Measurements from ENCODE around the gene UAP1L1. TPM values are rescaled to one million over a fixed set of nuclear protein-coding genes. Genes with fewer than 3 reads are reported as not detected.

Gene UAP1L1
- total and polyA plus RNA-seq, 2 of the 4 experiments (the other 2 are of a cell fraction) = 2.3 to 9.8 TPM

GRCh38 chr9:137070906-137071275, 6.4 kb upstream of the UAP1L1 start:
- no peaks in the 10 kb centered on the region; the same call in 1 of the 2 replicates for H3K27me3 ChIP-seq (ENCODE audit: control insufficient read depth, insufficient read depth, low read length)
- H3K18ac ChIP-seq (ENCODE audit: low read depth, low read length) = no peak overlapping the region
- DNase-seq (no peak), ATAC-seq (ENCODE audit: low read depth) (no peak)
- no peak overlapping the region for H3K56ac ChIP-seq (ENCODE audit: extremely low read depth, insufficient read depth, low read length)
- no peak overlapping the region for H2BK120ac ChIP-seq (ENCODE audit: low read depth, low read length)
- peak overlapping the region; percentile 70 for H2AK5ac ChIP-seq (ENCODE audit: low read depth, low read length)
- H2BK20ac ChIP-seq (ENCODE audit: low read depth, low read length) = no peak overlapping the region
- peak overlapping the region; percentile 43; the same call in 1 of the 2 replicates for H3K4ac ChIP-seq (ENCODE audit: low read depth, low read length)
- BruUV-seq (replicated peaks) = no TSS peak
- H4K5ac ChIP-seq (ENCODE audit: low read depth, low read length) = no peak overlapping the region
- POLR2A ChIA-PET (ENCODE audit: unreplicated experiment) = no interaction called here
- peak overlapping the region; percentile 21 for H3K4me3 ChIP-seq (ENCODE audit: insufficient read depth, low read depth, low read length)
- no peak overlapping the region; the same call in 1 of the 2 replicates for H3K27ac ChIP-seq (ENCODE audit: insufficient read depth, low read length)
- H3K4me1 ChIP-seq (ENCODE audit: control insufficient read depth, insufficient read depth, low read length) = peaks cover 3% of the 10 kb centered on the region; the same call in 1 of the 2 replicates
- in situ Hi-C loops (cut with MboI; ENCODE audit: low sequenced_read_pairs) = no loop called here
- TF ChIP-seq CTCF (conservative IDR thresholded peaks at IDR 0.05; ENCODE audit: low read depth, low read length) (no peak), MAZ (IDR thresholded peaks at IDR 0.05; ENCODE audit: borderline replicate concordance, low read depth, low read length) (no peak), MXI1 (IDR thresholded peaks at IDR 0.05; ENCODE audit: borderline replicate concordance, low read depth, low read length) (no peak), BHLHE40 (IDR thresholded peaks at IDR 0.05; ENCODE audit: low read depth, low read length) (no peak), NFE2L2 (IDR thresholded peaks at IDR 0.05; ENCODE audit: low read depth, low read length) (no peak), SMC3 (IDR thresholded peaks at IDR 0.05; ENCODE audit: low read depth, low read length) (no peak), USF2 (IDR thresholded peaks at IDR 0.05; ENCODE audit: low read depth, low read length) (no peak), POLR2A (IDR thresholded peaks at IDR 0.05; ENCODE audit: low read depth, low read length) (no peak), CHD1 (IDR thresholded peaks at IDR 0.05; ENCODE audit: low read depth, low read length) (no peak), RAD21 (IDR thresholded peaks at IDR 0.05; ENCODE audit: low read length) (no peak), RFX5 (IDR thresholded peaks at IDR 0.05; ENCODE audit: low read depth, low read length) (no peak), ELK1 (IDR thresholded peaks at IDR 0.05; ENCODE audit: borderline replicate concordance, low read depth, low read length) (no peak), FOS (IDR thresholded peaks at IDR 0.05; ENCODE audit: low read depth, low read length) (no peak)
- H3K9me3 ChIP-seq (ENCODE audit: control insufficient read depth, insufficient read depth, low read length) = no peaks in the 10 kb centered on the region
- intact Hi-C loops (cut with micrococcal nuclease) = loop anchor here (1.0 kb wide), 1 partner anchor 15 kb away; the partner anchor contains the start of gene MAN1B1
- H2AFZ ChIP-seq (replicated peaks; ENCODE audit: low read length, poor library complexity) = peak overlapping the region; percentile 90
- H4K20me1 ChIP-seq (ENCODE audit: insufficient read depth, low read length) = no peaks in the 10 kb centered on the region
- H3K9ac ChIP-seq (ENCODE audit: low read depth, low read length) = peak overlapping the region; percentile 23; the same call in 1 of the 2 replicates
- peak overlapping the region; percentile 74 to 79; a peak in 3 of 4 replicates for H4K8ac ChIP-seq (ENCODE audit: low read depth in 2 of 2, low read length in 2 of 2)
- H3K36me3 ChIP-seq (ENCODE audit: control insufficient read depth, insufficient read depth, low read length) = no peaks in the 10 kb centered on the region
- CTCF ChIA-PET = interaction anchor here (1.0 kb wide), 1 partner anchor 19 kb away, joined by 3 read pairs; no protein-coding TSS in a partner anchor
- H3K79me1 ChIP-seq (ENCODE audit: low read depth in 1 of 2, low read length in 2 of 2) = peaks cover 2 to 11% of the 10 kb centered on the region in 2 experiments
- H3K9me1 ChIP-seq (ENCODE audit: insufficient read depth, low read length) = no peaks in the 10 kb centered on the region
- peak overlapping the region; percentile 44 for H2AK9ac ChIP-seq (replicated peaks; ENCODE audit: low read depth, low read length, poor library complexity)
- peak overlapping the region; percentile 20; the same call in 1 of the 2 replicates for H3K4me2 ChIP-seq (ENCODE audit: low read depth, low read length)
- H3K14ac ChIP-seq (replicated peaks; ENCODE audit: low read depth, low read length) = no peak overlapping the region
- no peak overlapping the region for H3K23ac ChIP-seq (ENCODE audit: low read depth, low read length)
- H2BK15ac ChIP-seq (ENCODE audit: low read depth, low read length) = no peak overlapping the region
- dilution Hi-C loops (cut with HindIII; ENCODE audit: low sequenced_read_pairs, unreplicated experiment) = no loop called here
- peak overlapping the region; percentile 76 for H4K91ac ChIP-seq (ENCODE audit: insufficient read depth, low read depth, low read length)
- 0% methylated on average over 1 of the region's 6 CpGs; no CpG with 5 or more reads in 1 of the 2 experiments for WGBS, 2 experiments (ENCODE audit: extremely low coverage in 2 of 2, insufficient read length in 1 of 2)
- no peak overlapping the region for H2BK5ac ChIP-seq (ENCODE audit: low read depth, low read length, poor library complexity, severe bottlenecking)
